SK-N-MC (cell line): Measurements from ENCODE around the gene ZIC1.

Experiments used
- FOXP2 ChIP-seq: optimal IDR thresholded peaks from 2 replicates; pipeline ENCODE3; 2011; ENCODE audit warnings: mild to moderate bottlenecking, moderate library complexity; ENCODE audit not compliant: insufficient read depth; ENCODE audit errors: extremely low read length, control extremely low read depth
- POLR2AphosphoS5 ChIP-seq: IDR thresholded peaks from 2 replicates; pipeline ENCODE4 v1.6.1; 2012; ENCODE audit warnings: mild to moderate bottlenecking, low read depth, low read length, borderline replicate concordance

DNA sequence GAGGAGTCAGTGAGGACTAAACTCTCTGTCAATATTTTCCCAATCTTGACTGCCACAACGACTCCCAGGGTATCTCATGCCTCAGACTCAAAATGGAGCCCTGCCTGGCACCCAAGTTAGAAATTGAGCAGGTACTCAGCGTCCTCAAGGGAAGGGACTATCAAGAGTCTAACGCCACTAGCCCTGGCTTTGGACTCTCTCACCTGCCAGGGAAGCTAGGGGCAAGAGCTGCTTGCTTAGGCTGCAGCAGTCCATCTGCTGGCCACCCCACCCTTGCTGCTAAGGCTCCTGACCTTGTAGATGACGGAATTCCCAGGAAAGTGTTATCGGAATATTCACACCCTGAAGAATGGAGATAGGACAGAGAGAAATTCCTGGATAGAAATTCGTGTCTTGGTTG is 35.9 kb upstream of the ZIC1 start:
- TF ChIP-seq POLR2AphosphoS5 = no peak
- no peak for TF ChIP-seq FOXP2
